ENCODE data around the gene POTEG.
"Not testable (repeated sequence)": the region's sequence is repeated elsewhere in the genome, so short reads cannot be mapped to it uniquely, and the experiment has no call there.

DNA sequence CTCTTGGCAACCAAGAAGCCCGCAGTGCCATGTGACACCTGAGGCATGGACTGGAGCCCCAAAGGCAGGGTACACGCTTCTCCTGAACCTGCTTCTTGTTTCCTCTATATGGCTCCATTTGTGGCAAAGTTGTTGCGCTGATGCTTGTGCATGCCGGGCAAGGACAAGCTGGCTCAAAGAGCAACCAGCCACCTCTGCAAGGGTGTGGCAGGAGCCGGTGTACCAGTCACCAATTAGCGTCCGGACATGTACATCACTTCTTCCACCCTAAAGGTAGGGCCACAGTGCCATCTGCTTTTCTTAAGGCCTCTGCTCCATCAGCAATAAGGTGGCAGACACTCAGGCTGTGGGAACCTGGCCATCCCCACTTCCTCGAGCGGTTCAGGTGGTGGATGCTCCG is 43.9 kb downstream of the POTEG start:
- TF ChIP-seq, protein P1, sequence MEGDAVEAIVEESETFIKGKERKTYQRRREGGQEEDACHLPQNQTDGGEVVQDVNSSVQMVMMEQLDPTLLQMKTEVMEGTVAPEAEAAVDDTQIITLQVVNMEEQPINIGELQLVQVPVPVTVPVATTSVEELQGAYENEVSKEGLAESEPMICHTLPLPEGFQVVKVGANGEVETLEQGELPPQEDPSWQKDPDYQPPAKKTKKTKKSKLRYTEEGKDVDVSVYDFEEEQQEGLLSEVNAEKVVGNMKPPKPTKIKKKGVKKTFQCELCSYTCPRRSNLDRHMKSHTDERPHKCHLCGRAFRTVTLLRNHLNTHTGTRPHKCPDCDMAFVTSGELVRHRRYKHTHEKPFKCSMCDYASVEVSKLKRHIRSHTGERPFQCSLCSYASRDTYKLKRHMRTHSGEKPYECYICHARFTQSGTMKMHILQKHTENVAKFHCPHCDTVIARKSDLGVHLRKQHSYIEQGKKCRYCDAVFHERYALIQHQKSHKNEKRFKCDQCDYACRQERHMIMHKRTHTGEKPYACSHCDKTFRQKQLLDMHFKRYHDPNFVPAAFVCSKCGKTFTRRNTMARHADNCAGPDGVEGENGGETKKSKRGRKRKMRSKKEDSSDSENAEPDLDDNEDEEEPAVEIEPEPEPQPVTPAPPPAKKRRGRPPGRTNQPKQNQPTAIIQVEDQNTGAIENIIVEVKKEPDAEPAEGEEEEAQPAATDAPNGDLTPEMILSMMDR (conservative IDR thresholded peaks at IDR 0.05) = not testable (repeated sequence)
- TF ChIP-seq EZH2 (IDR thresholded peaks at IDR 0.05; ENCODE audit: low read depth) = not testable (repeated sequence)
